HG02884 (cell line): Measurements from ENCODE around the gene GBGT1.

Experiments
- ATAC-seq: cut with Tn5 transposase; IDR thresholded peaks from one replicate; pipeline ENCODE4 v1.9.1; 2021; ENCODE audit warnings: mild to moderate bottlenecking, moderate library complexity; ENCODE audit not compliant: unreplicated experiment

GBGT1 gene

DNA sequence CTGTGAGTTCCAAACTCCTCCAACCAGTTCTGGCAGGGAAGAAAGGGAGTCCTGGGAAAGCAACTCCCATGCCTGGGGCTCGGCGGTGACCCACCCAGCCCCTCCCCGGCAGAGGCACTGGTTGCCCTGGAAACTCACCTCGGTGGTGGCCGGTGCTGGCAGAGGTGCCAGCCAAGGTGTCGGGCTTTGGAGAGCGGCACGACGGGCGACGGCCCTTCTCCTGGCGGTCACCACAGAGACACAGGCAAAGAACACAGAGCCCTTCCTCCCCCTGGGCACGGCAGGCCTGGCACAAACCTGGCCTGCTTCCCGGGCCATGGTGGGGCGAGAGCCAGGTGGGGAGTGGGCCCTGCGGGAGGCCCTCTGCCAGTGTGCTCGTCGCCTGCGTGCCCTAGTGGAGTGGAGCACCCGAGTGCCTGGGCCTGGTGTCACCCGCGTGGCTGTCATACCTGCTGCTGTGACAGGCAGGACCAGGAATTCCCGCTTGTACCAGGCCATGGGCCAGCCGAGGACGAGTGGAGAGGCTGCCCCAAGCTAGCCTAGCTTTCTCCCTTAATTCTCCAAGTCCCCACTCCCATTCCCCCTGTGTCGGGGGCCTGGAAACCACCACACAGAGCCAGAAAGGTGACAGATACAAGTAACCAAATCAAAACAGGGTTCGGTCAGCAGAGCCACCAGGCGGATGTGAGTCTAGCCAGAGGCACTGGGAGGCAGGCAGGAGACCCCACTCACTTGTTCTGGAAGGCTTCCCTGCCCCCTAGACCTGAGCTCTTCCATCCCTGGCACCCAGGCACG, 34.5 kb downstream of the GBGT1 start:
- no peak for ATAC-seq

DNA sequence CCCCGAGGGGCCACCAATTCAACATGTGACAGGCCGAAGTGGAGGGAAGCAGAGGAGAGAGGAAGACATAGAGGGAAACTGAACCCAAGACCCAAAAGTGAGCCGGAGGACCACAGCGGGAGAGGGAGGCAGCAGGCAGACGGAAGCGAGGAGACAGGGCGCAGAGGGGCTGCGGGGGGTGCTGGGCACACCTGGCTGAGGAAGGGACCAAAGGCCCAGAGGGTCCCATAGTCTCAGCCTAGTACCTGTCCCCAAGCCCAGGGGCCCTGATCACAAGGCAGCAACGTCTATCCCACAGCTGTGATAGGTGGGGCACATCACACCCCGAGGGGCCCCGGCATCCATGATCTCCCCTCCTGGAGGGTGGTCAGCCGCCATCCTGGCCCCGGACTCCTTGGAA, 35.6 kb downstream of the GBGT1 start:
- ATAC-seq = no peak

DNA sequence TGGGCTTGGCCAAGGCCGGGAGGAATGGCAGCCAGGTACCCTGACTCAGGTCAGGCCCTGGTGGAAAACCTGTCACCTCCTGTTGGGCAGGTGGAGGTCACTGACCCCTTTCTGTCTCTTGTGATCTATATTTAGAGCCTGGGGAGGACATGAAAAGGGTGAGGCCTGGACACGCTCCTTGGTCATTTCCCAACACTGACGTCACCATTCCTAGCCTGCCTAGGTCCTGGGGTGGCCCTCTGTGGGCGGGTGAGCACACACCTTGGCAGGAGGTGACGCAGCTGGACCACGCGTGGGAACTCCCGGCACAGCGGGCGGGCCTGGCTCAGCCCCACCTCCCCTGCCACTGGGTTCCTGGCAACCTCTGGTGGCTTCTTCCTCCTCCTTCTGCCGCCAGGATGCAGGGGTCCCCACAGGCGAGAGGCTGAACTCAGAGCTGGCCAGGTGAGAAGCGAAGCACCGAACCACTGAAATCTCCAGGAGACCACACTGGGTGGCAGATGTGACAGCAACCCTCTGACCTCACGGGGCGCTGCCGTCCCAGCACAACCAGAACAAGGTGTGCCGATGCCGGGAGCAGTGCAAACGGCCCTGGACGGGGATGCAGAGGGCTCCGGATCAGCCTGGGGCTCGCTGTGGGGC, 36.3 kb downstream of the GBGT1 start:
- ATAC-seq = no peak

DNA sequence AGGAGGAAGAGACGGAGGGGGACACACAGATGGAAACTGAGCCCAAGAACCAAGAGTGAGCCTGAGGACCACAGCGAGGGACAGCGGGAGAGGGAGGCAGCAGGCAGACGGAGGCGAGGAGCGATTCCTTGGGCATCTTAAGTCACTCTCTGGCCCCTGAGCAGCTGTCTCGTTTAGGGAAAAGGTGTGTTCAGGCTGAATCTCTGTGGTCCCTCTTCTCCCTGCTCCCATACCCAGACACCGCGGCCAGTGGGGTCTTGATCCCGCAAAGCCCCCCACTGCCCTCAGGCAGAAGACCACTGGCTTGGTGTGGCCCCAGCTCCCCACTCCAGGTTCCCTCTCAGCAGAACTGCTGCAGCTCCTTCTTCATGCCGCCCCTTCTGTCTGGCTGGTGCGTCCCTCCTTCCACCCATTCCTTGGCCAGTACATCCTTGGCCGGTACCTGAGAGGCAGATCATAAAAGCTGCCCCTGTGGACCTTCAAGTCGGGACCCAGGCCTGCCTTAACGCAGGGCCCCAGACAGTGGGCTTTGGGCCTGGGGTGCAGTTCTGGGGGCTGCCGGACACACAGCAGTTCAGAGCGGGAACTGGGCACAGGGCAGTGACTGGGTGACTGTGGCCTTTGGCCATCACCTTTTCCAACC, 36.9 kb downstream of the GBGT1 start:
- ATAC-seq = no peak

DNA sequence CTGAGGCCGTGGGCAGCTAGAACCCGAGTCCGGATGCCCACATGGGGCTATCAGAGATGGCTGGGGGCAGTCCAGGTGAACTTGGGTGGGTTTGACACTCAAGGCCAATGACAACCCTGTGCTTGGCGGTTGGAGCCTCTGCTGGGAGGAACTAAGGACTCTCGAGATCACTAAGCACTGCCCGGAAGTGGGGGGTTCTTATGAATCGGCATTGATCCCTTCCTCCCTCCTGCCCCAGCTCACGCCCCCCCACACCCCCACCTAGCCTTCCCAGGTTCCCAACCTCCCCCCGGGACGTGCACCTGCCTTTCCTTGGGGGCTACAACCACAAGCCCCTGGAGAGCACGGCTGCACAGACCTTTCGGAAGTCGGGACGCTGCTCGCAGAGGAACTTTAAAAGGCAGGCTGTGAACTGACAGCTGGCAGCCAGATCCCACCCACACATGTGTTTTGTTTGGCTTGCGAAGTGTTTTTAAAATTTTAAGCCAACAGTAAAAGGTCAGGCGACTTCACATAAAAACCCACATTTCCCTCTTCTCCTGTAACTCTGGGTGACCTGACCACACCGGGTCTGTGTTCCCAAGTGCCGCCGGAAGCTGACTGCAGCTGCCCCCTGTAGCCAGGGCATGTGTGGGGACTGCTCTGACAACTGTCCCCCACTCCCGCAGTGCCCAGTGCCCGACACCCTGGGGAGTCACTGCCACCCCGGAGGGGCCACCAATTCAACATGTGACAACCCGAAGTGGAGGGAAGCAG, 37.6 kb downstream of the GBGT1 start:
- ATAC-seq = no peak

DNA sequence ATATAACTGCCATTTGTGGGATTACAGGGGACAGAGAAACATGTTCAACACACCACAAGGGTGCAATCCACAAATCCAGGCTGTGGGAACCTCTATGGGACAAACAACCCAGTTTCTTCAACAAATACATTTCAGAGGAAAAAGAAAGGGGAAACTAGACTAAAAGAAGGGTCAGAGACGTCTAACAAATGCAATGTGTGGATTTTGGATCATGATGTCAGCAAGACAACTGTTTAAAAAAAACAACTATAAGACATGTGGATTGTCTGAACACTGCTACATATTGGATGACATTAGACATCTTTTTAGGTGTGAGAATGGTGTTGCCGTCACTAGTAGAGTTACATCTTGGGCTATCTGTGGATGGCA, 38.8 kb downstream of the GBGT1 start:
- ATAC-seq = no peak

DNA sequence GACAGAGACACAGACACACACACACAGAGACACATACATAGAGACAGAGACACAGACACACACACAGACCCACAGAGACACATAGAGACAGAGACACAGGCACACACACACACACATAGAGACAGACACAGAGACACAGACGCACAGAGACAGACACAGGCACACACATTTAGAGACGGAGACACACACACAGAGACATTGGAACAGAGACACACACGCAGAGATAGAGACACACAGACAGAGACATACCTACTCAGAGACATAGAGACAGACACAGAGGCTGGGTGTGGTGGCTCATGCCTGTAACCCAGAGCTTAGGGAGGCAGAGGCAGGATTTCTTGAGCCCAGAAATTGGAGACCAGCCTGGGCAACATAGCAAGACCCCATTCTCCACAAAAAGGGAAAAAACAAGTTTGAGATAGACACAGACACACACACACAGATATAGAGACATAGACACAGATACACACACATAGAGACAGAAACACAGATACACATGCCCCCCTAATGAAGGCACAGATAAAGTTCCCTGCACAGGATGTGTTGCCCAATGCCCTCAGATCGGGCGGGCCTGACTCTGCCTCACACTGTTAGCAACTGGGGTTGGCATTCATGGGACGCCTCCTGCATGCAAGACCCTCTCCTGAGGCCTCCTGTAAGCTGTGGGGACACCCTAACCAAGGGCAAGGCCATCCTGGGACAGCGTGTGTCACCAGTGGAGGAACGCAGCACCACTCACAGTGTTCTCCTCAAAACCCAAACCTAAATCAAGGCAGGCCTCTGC, 39.4 kb downstream of the GBGT1 start:
- ATAC-seq = no peak

DNA sequence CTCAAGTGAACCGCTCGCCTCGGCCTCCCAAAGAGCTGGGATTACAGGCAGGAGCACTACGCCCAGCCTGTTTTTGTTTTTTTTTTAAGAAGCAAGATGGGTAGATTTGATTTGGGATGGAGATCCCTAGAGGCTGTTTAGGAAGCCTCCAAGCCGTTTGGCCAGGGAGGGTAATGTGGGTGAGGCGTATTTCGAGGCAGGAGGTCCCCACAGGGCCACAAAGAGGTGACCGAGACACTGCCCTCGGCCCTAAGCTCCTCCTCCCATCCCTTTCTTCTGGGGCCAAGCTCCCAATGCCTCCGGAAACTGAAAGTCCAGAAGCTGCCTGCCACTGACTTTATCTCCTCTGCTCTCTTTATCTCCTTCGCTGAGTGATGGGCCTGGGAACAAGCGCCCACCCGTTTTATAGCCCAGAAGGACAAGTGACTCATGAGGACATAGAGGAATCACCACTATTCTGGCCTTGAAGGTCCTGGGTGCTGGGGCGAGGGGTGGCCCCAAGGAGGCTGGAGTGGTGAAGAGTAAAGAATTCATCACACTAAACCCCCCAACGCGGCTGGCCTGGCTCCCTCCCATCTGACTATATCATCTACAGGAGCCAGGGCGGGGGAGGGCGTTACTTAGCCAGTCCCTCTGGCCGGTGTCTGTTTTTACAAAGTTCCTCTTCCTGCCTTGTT, 40.6 kb downstream of the GBGT1 start:
- no peak for ATAC-seq

DNA sequence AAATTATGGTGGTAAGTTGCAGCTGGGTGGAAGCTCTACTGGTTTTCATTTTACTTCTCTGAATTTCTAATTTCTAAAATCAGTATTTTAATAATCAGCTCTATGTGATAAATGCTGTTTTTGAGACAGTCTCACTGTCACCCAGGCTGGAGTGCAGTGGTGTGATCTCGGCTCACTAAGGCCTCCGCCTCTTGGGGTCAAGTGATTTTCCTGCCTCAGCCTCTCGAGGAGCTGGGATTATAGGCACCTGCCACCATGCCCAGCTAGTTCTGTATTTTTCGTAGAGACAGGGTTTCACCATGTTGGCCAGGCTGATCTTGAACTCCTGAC, 41.1 kb downstream of the GBGT1 start:
- no peak for ATAC-seq

DNA sequence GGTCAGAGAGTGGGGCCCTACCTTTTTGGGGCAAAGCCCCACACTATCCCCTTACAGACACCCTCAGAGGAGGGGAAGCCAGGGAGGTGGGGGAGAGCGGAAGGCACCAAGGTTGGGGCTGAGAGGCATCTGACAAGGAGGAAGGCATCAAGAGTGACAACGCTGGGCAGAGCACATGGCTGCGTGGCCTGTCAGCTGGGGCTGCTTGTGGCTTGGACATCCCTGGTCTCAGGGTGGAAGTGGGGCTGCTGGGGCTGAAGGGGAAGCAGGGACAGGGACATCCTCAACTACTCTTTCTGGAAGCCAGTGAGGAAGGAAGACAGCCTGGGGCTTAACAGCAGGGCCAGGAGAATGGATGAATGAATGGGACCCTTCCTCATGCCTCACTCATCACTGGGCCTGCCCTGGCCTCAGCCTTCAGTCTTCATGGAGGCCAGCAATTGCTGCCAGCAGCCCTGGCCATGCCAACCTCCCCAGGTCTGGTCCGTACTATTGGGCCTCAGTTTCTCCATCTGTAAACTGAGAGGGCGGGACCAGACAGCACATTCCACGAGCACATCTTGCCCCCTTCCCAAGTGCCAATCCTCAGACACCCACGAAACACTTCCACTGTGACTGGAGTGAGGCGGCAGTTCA, 41.7 kb downstream of the GBGT1 start:
- ATAC-seq = no peak

DNA sequence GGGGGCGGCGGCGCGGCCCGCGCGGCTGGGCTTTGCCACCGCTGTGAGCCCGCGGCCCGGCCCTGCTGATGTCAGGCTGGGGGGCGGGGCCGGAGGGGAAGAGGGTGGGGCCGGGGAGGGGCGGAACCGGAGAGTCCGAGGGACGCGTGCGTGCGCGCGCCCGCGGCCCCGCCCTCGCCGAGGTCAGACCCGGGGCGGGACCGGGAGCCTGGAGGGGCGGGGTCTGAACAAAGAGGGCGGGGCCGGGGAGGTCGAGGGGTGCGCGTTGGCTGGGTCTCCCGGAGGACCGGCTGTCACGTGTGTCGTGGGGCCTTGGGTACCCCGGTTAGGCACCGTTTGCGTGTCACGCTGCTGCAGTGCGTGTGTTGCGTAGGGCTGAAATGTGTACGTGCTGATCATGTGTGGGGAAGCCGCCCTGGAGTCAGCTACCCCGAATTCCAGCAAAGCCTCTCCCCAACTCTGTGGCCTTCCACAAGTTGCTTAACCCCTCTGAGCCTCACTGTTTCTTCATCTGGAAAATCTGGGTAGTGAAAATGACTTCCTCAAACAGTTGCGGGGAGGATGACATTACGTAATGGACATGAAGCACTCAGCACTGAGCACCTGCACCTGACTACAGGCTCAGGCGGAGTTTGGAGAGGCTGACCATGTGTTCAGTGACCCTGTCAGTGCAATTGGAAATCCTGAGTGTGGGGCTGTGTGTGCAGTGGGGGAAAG, 42.4 kb downstream of the GBGT1 start, which contains the start of gene RALGDS:
Gene RALGDS (minus strand): TSS at position 43 of the 717 bp plus-strand sequence. CDS start 86 bp downstream, outside the sequence.
- peak; percentile 61 for ATAC-seq

DNA sequence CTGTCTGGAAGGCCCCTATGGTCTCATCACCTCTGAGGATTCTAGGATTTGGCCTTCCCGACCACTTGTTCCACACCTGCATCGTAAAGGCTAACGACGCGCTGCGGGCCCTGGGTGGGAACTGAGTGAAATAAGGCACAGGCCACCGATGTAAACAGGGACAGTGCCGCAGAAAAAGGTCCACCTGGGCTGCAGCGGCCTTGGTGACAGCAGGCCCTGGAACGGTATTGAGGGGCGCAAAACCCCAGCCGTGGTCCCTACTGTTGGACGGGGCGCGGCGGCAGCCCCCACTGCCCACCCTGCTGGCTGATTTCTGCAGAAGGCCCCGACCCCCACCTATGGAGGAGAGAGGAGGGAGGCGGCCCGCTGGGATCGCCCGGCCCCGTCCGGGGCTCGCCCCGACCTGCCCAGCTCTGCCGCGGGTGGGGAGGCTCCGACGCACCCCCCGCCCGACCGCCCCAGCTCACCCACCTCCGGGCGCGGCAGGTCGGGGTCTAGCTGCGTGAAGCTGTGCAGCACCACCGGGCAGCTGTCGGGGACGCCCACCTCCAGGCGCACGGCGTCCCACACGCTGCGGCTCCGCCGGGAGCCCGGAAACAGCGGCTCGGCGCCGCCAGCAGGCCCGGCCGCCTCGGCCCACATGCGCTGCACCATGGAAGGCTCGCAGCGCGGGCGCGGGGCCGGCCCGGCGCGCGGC, 43.1 kb downstream of the GBGT1 start:
- ATAC-seq = peak; percentile 18

DNA sequence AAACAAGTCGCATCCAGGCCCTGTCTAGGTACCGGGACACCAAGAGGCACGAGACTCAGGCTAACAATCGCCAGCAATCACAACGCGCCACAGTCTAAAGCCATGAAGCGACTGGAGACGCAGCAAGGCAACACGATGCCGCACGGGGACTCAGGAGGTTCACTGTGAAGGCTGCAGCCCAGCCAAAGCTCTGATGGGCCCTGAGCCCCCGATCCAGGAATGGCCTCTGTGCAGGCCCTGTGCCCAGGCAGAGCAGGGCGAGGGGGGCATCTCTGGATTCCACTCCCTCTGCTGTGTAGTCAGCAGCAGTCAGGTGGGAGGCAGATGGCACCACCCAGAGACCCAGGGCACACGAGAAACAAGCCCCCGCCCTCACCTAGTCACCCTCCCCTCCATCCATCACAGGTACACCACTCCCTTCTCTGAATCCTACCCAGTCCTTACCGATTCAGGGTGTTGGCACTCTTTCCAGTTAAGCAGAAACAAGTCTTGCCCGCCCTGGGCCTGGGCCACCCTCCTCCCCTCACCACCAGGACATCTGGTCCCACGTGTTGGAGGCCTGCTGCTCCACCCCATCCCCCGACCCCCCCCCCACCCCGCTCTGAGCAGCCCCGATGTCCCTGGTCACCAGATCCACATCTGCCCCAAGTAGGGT, 43.7 kb downstream of the GBGT1 start:
- ATAC-seq = no peak

DNA sequence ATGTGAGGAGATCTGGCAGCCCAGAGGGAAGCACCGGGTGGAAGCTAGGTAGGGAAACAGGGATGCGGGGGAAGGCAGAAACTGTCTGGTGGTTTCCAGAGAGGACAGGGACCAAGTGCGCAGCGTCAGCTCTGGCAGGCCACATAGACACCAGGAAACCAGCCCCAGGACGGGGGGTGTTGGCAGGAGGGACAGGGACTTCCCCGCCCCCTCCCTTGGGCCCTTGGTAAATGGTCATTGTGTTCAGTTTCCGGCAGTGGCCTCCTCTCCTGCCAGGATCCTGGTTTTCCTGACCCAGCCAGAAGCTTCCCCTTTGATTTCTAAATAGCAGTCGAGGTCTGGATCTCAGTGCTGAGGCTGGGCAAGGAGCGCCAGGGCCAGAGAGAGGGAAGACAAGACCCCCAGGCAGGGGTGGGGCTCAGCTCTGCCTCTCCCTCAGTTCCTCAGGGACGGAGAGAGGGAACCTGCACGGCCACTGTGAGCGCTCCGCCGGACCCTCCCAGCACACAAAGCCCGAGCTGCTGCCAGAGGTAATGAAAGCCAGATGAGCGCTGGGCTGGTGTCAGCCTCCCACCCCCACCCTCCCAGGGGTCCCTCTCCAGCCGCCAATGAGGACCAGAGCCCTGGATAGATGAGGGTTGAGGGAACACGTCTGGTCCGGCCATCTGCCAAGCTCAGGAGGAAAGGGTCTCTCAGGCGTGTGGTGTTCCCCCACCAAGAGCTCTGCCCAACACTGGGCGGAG, 44.4 kb downstream of the GBGT1 start:
- ATAC-seq = no peak

DNA sequence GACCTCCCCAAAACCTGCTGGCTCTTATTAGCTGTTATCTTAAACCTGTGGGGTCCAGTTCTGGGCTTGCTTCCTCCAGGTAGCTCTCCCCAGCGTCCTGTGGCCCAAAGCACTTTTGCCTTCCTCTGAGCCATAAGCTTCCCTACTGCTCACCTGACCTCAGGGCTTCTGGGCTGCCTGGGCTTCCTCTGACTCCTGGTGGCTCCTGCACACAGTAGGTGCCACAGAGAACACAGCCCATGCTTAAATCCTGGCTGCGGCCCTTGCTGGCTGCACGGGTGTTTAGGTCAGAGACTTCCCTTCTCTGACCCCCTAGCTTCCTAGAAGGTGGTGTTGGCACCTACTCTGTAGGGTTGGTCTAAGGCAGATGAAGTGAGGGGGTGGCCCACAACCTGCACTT, 45.1 kb downstream of the GBGT1 start:
- no peak for ATAC-seq

DNA sequence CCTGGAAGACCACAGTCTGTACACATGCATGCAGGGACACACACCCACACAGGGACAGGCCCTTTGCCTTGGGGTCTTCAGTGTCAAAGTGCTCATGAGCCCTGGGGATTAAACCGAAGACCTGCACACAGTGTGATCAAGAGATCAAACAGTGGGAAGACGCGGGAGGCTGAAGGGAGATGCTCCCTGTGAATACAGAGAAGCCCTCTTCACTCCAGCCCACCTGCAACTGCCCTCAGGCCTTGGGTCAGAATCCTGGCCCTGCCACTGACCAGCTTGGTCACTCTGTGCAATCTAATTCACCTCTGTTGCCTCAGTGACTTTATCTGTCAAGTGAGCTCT, 45.6 kb downstream of the GBGT1 start:
- no peak for ATAC-seq
